NT2/D1 (cell line): ENCODE data around the gene HDAC2.

ENCODE experiments used
- DNase-seq: peaks from one replicate; pipeline ENCODE4 v3.0.0-alpha.2; 2011; ENCODE audit warnings: low read depth, low spot score
- H3K27me3 ChIP-seq: 2 replicates; pipeline ENCODE4 v1.6.0; 2011; ENCODE audit warnings: mild to moderate bottlenecking; ENCODE audit not compliant: insufficient read length, insufficient read depth
- H3K36me3 ChIP-seq: 2 replicates; pipeline ENCODE4 v1.6.1; 2011; ENCODE audit warnings: mild to moderate bottlenecking, low read length, mixed read lengths; ENCODE audit not compliant: insufficient read depth, insufficient read length
- H3K4me1 ChIP-seq: 2 replicates; pipeline ENCODE4 v1.5.1; 2011; ENCODE audit not compliant: insufficient read depth, insufficient read length
- H3K4me3 ChIP-seq: 2 replicates; pipeline ENCODE4 v1.5.1; 2011; ENCODE audit warnings: low read depth; ENCODE audit not compliant: insufficient read length
- H3K9ac ChIP-seq: 2 replicates; pipeline ENCODE4 v1.6.0; 2011; ENCODE audit warnings: low read depth; ENCODE audit not compliant: insufficient read length
- H3K9me3 ChIP-seq: 2 replicates; pipeline ENCODE4 v1.5.1; 2011; ENCODE audit warnings: mild to moderate bottlenecking, low read length; ENCODE audit not compliant: insufficient read depth
- SUZ12 ChIP-seq: IDR thresholded peaks from 2 replicates; pipeline ENCODE4 v1.6.1; 2011; ENCODE audit not compliant: insufficient read length, insufficient read depth; ENCODE audit errors: extremely low read depth
- YY1 ChIP-seq: IDR thresholded peaks from 2 replicates; pipeline ENCODE4 v1.6.1; 2011; ENCODE audit not compliant: insufficient read length, insufficient read depth
- ZNF274 ChIP-seq: IDR thresholded peaks from 2 replicates; pipeline ENCODE4 v1.6.1; 2011; ENCODE audit warnings: mild to moderate bottlenecking, low read depth, low read length

Gene HDAC2

GRCh38 chr6:113888956-113889630 lies 81.9 kb downstream of the HDAC2 start:
- Histone ChIP-seq H3K4me3 (no peak overlapping the region), H3K9me3 (0 out of 2 replicates have a peak, but pooled peaks cover 8% of the 10 kb centered on the region), H3K9ac (no peak overlapping the region), H3K27me3 (no peaks in the 10 kb centered on the region), H3K36me3 (no peaks in the 10 kb centered on the region), H3K4me1 (no peaks in the 10 kb centered on the region)
- TF ChIP-seq SUZ12 = no peak
- no peak for TF ChIP-seq YY1
- no peak for TF ChIP-seq ZNF274
- no peak for DNase-seq

GRCh38 chr6:113888493-113888892 lies 82.5 kb downstream of the HDAC2 start:
- no peak overlapping the region for H3K9ac ChIP-seq
- H3K4me1 ChIP-seq = no peaks in the 10 kb centered on the region
- no peaks in the 10 kb centered on the region for H3K27me3 ChIP-seq
- TF ChIP-seq ZNF274 (no peak), SUZ12 (no peak), YY1 (no peak)
- H3K4me3 ChIP-seq = no peak overlapping the region
- H3K36me3 ChIP-seq = no peaks in the 10 kb centered on the region
- DNase-seq = no peak
- H3K9me3 ChIP-seq = 0 out of 2 replicates have a peak, but pooled peaks cover 8% of the 10 kb centered on the region

- no peak overlapping the region for H3K4me3 ChIP-seq
- H3K9ac ChIP-seq = no peak overlapping the region
- no peaks in the 10 kb centered on the region for H3K27me3 ChIP-seq
- TF ChIP-seq SUZ12 (no peak), YY1 (no peak), ZNF274 (no peak)
- DNase-seq = no peak
- no peaks in the 10 kb centered on the region for H3K36me3 ChIP-seq
- H3K4me1 ChIP-seq = no peaks in the 10 kb centered on the region
- 0 out of 2 replicates have a peak, but pooled peaks cover under 1% of the 10 kb centered on the region for H3K9me3 ChIP-seq
Measured at GRCh38 chr6:113886512-113886911, 84.4 kb downstream of the HDAC2 start.

GRCh38 chr6:113884011-113884410 lies 86.9 kb downstream of the HDAC2 start:
- no peaks in the 10 kb centered on the region for H3K27me3 ChIP-seq
- H3K4me1 ChIP-seq = no peaks in the 10 kb centered on the region
- H3K9ac ChIP-seq = no peak overlapping the region
- H3K9me3 ChIP-seq = no peaks in the 10 kb centered on the region
- H3K4me3 ChIP-seq = no peak overlapping the region
- H3K36me3 ChIP-seq = no peaks in the 10 kb centered on the region
- no peak for DNase-seq
- TF ChIP-seq ZNF274 (no peak), YY1 (no peak), SUZ12 (no peak)
